Measurements from ENCODE around the gene ARMS2.

DNA sequence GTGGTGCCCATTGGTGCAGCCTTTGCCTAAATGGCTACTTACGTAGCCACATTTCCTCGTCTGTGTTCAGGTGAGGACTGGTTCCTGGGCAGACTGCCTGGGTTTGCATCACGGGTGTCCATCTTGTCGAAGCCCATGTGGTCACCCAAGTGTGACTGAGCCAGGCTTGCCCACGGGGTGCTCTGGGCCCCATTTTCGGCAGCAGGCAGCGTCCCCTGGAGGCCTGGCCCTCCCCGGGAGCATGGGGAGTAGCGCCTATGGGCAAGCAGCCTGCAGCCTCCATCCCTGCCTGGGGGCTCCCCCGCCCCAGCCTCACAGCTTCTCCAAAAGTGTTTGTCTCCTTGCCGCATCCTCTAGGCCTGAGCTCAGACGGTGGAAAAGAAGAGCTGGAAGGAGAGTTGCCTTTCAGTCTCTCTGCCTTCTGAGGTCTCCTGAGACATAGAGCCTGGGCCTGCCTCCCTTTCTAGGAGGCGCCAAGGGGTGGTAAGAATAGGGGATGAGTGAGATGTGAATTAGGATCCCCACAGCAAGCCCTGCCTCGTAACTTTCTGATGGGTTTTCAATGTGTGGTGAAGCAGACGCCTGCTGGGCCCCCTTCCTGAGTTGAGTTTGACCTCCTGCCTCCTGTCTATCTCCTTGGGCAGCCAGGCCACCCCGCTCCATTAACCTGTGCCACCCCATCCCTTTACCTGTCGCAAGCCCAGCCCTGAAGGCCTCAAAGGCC is 49.6 kb downstream of the ARMS2 start:
- TF ChIP-seq POLR2AphosphoS5 (IDR thresholded peaks at IDR 0.05; ENCODE audit: low read depth, low read length) = no peak
- TF ChIP-seq TAF1 (IDR thresholded peaks at IDR 0.05; ENCODE audit: borderline replicate concordance, insufficient read depth, low read length) = no peak
- TF ChIP-seq FOXP2 (optimal IDR thresholded peaks at IDR 0.05; ENCODE audit: borderline replicate concordance, extremely low read depth, extremely low read length, insufficient read depth) = no peak
- TF ChIP-seq, protein P1, sequence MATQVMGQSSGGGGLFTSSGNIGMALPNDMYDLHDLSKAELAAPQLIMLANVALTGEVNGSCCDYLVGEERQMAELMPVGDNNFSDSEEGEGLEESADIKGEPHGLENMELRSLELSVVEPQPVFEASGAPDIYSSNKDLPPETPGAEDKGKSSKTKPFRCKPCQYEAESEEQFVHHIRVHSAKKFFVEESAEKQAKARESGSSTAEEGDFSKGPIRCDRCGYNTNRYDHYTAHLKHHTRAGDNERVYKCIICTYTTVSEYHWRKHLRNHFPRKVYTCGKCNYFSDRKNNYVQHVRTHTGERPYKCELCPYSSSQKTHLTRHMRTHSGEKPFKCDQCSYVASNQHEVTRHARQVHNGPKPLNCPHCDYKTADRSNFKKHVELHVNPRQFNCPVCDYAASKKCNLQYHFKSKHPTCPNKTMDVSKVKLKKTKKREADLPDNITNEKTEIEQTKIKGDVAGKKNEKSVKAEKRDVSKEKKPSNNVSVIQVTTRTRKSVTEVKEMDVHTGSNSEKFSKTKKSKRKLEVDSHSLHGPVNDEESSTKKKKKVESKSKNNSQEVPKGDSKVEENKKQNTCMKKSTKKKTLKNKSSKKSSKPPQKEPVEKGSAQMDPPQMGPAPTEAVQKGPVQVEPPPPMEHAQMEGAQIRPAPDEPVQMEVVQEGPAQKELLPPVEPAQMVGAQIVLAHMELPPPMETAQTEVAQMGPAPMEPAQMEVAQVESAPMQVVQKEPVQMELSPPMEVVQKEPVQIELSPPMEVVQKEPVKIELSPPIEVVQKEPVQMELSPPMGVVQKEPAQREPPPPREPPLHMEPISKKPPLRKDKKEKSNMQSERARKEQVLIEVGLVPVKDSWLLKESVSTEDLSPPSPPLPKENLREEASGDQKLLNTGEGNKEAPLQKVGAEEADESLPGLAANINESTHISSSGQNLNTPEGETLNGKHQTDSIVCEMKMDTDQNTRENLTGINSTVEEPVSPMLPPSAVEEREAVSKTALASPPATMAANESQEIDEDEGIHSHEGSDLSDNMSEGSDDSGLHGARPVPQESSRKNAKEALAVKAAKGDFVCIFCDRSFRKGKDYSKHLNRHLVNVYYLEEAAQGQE (IDR thresholded peaks at IDR 0.05; ENCODE audit: insufficient read depth in 1 of 2, low read depth in 2 of 2, low read length in 2 of 2) = no peak

Measured in PFSK-1 (cell line).